Sigmoid colon (tissue), 4 donors: ENCODE results near the gene BEST1.

ENCODE experiments used
- EP300 ChIP-seq, 4 donors: sonication (generic); formaldehyde crosslinking; IDR thresholded peaks; one replicate each; pipeline ENCODE4 v1.6.1; 2017; ENCODE audit warnings: antibody characterized with exemption in 4 of 4
- POLR2AphosphoS5 ChIP-seq, 4 donors: sonication (generic); formaldehyde crosslinking; IDR thresholded peaks; one replicate each; pipeline ENCODE4 v1.6.1; 2017; ENCODE audit warnings: antibody characterized with exemption in 4 of 4

GRCh38 chr11:61951484-61952135 lies 1.5 kb downstream of the BEST1 start:
- TF ChIP-seq EP300 (IDR thresholded peaks at IDR 0.05) (no peak), POLR2AphosphoS5 (IDR thresholded peaks at IDR 0.05) (no peak)
